Fibroblast of pulmonary artery (primary cell): Measurements from ENCODE around the gene XRCC1.

Experiments used
- DNase-seq: peaks from one replicate; pipeline ENCODE4 v3.0.0-alpha.2; 2010; ENCODE audit warnings: low read depth
- H3K4me3 ChIP-seq: replicated peaks from 2 replicates; pipeline ENCODE4 v1.5.1; 2011; ENCODE audit warnings: low read depth, mild to moderate bottlenecking, control low read depth, low read length, moderate library complexity
- CTCF ChIP-seq: IDR thresholded peaks from 2 replicates; pipeline ENCODE4 v1.5.1; 2011; ENCODE audit warnings: mild to moderate bottlenecking, control low read depth, low read length, inconsistent platforms; ENCODE audit errors: missing control alignments

The XRCC1 gene

GRCh38 chr19:43511324-43511723 is 64.0 kb downstream of the XRCC1 start:
- no peak overlapping the region for H3K4me3 ChIP-seq
- no peak for TF ChIP-seq CTCF
- DNase-seq, result no peak

GRCh38 chr19:43510713-43511112 is 64.6 kb downstream of the XRCC1 start:
- TF ChIP-seq CTCF, result no peak
- H3K4me3 ChIP-seq, result no peak overlapping the region
- no peak for DNase-seq

- no peak for DNase-seq
- TF ChIP-seq CTCF, result no peak
- H3K4me3 ChIP-seq, result no peak overlapping the region
Observed at GRCh38 chr19:43507880-43508279, 67.4 kb downstream of the XRCC1 start.

- TF ChIP-seq CTCF, result no peak
- H3K4me3 ChIP-seq, result no peak overlapping the region
Observed at GRCh38 chr19:43506629-43507028, 68.7 kb downstream of the XRCC1 start.

GRCh38 chr19:43505941-43506340 is 69.4 kb downstream of the XRCC1 start:
- no peak for TF ChIP-seq CTCF
- H3K4me3 ChIP-seq, result no peak overlapping the region
- DNase-seq, result no peak

More at GRCh38 chr19:43506629-43507028, 68.7 kb downstream of the XRCC1 start:
- DNase-seq, result no peak

GRCh38 chr19:43505186-43505456 is 70.2 kb downstream of the XRCC1 start:
- DNase-seq, result no peak
- TF ChIP-seq CTCF, result no peak
- H3K4me3 ChIP-seq, result no peak overlapping the region

GRCh38 chr19:43504426-43505185 is 70.7 kb downstream of the XRCC1 start, which contains the start of gene PHLDB3:
Gene PHLDB3 (minus strand): TSS chr19:43504746. CDS start chr19:43504118, 628 bp downstream.
- no peak for TF ChIP-seq CTCF
- H3K4me3 ChIP-seq, result peak within 1 kb of the TSS; percentile 85
- no peak for DNase-seq
